ENCODE results near the gene ACY1.
"Not testable (repeated sequence)": the region's sequence is repeated elsewhere in the genome, so short reads cannot be mapped to it uniquely, and the experiment has no call there.

Gene ACY1

GRCh38 chr3:51986010-51986947 lies 2.9 kb downstream of the ACY1 start:
- no peak for DNase-seq (ENCODE audit: low read depth in 1 of 2, low spot score in 1 of 2)
- Histone ChIP-seq H3K27me3 (ENCODE audit: insufficient read depth, poor library complexity, severe bottlenecking) (no peaks in the 10 kb centered on the region), H3K4me3 (replicated peaks; ENCODE audit: insufficient read depth, low read length) (no peak overlapping the region), H3K27ac (replicated peaks) (no peak overlapping the region)
- TF ChIP-seq GABPA (IDR thresholded peaks at IDR 0.05; ENCODE audit: low read depth) (no peak), SPI1 (IDR thresholded peaks at IDR 0.05; ENCODE audit: borderline replicate concordance, low read depth) (no peak), CTCF (IDR thresholded peaks at IDR 0.05; ENCODE audit: insufficient read depth, low read length) (no peak), REST (IDR thresholded peaks at IDR 0.05; ENCODE audit: insufficient replicate concordance, low read depth) (no peak), POLR2AphosphoS5 (IDR thresholded peaks at IDR 0.05; ENCODE audit: low read depth) (no peak)

- no peak overlapping the region for H3K27ac ChIP-seq (replicated peaks)
- TF ChIP-seq CTCF (IDR thresholded peaks at IDR 0.05; ENCODE audit: insufficient read depth, low read length) (no peak), POLR2AphosphoS5 (IDR thresholded peaks at IDR 0.05; ENCODE audit: low read depth) (no peak), GABPA (IDR thresholded peaks at IDR 0.05; ENCODE audit: low read depth) (no peak), SPI1 (IDR thresholded peaks at IDR 0.05; ENCODE audit: borderline replicate concordance, low read depth) (no peak), REST (IDR thresholded peaks at IDR 0.05; ENCODE audit: insufficient replicate concordance, low read depth) (no peak)
- no peak overlapping the region for H3K4me3 ChIP-seq (replicated peaks; ENCODE audit: insufficient read depth, low read length)
- H3K27me3 ChIP-seq (ENCODE audit: insufficient read depth, poor library complexity, severe bottlenecking) = no peaks in the 10 kb centered on the region
- no peak for DNase-seq (ENCODE audit: low read depth in 1 of 2, low spot score in 1 of 2)
Measured at GRCh38 chr3:51987568-51987967, 4.2 kb downstream of the ACY1 start.

GRCh38 chr3:51988286-51989146 lies 5.2 kb downstream of the ACY1 start:
- TF ChIP-seq SPI1 (IDR thresholded peaks at IDR 0.05; ENCODE audit: borderline replicate concordance, low read depth) (no peak), POLR2AphosphoS5 (IDR thresholded peaks at IDR 0.05; ENCODE audit: low read depth) (no peak; the same call in 1 of the 2 replicates), GABPA (IDR thresholded peaks at IDR 0.05; ENCODE audit: low read depth) (no peak), REST (IDR thresholded peaks at IDR 0.05; ENCODE audit: insufficient replicate concordance, low read depth) (no peak), CTCF (IDR thresholded peaks at IDR 0.05; ENCODE audit: insufficient read depth, low read length) (no peak)
- DNase-seq (ENCODE audit: low read depth in 1 of 2, low spot score in 1 of 2) = no peak
- Histone ChIP-seq H3K27ac (replicated peaks) (no peak overlapping the region), H3K27me3 (ENCODE audit: insufficient read depth, poor library complexity, severe bottlenecking) (no peaks in the 10 kb centered on the region), H3K4me3 (replicated peaks; ENCODE audit: insufficient read depth, low read length) (no peak overlapping the region)

GRCh38 chr3:51990501-51990971 lies 7.2 kb downstream of the ACY1 start:
- DNase-seq (ENCODE audit: low read depth in 1 of 2, low spot score in 1 of 2); H3K27ac ChIP-seq (replicated peaks); H3K27me3 ChIP-seq (ENCODE audit: insufficient read depth, poor library complexity, severe bottlenecking); H3K4me3 ChIP-seq (replicated peaks; ENCODE audit: insufficient read depth, low read length): not testable (repeated sequence)
